ENCODE measurements around the gene LGI2. TPM values are rescaled to one million over a fixed set of nuclear protein-coding genes. Genes with fewer than 3 reads are reported as not detected.
"Not testable (repeated sequence)": the region's sequence is repeated elsewhere in the genome, so short reads cannot be mapped to it uniquely, and the experiment has no call there.

The LGI2 gene
- total RNA-seq, 4 donors from 2014 or later = 0.04 to 0.52 (median 0.22) TPM

DNA sequence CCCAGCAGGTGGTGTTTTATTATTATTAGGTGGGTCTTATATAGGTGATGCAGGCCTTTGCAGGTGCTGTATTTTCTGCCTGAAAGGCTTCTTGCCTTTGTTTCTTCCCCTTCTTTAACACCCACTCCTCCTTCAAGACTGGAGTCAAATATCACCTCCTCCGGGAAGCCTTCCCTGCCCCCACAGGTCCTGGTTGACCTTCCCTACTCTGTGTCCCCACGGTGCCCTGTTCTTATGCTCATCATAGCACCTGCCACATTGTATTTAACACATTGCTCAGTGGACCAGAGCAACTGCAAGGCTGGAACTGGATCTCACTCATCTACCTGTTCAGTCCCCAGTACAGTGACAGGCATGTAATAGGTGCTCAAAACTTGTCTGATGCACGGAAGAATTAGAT lies 39.8 kb upstream of the LGI2 start:
- intact Hi-C loops (cut with DNase I; ENCODE audit: low total_unique reads) = loop anchor here (5.0 kb wide), 1 partner anchor 628 kb away; no protein-coding TSS in a partner anchor
- H3K4me3 ChIP-seq (ENCODE audit: low read depth, poor library complexity, severe bottlenecking) = no peak overlapping the region
- WGBS, 2 donors = 84 to 85% methylated on average over 3 of the region's 3 CpGs
- no peak for DNase-seq (ENCODE audit: low spot score in 2 of 2)
- TF ChIP-seq POLR2A (IDR thresholded peaks at IDR 0.05) = no peak
- TF ChIP-seq, protein P1, sequence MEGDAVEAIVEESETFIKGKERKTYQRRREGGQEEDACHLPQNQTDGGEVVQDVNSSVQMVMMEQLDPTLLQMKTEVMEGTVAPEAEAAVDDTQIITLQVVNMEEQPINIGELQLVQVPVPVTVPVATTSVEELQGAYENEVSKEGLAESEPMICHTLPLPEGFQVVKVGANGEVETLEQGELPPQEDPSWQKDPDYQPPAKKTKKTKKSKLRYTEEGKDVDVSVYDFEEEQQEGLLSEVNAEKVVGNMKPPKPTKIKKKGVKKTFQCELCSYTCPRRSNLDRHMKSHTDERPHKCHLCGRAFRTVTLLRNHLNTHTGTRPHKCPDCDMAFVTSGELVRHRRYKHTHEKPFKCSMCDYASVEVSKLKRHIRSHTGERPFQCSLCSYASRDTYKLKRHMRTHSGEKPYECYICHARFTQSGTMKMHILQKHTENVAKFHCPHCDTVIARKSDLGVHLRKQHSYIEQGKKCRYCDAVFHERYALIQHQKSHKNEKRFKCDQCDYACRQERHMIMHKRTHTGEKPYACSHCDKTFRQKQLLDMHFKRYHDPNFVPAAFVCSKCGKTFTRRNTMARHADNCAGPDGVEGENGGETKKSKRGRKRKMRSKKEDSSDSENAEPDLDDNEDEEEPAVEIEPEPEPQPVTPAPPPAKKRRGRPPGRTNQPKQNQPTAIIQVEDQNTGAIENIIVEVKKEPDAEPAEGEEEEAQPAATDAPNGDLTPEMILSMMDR (IDR thresholded peaks at IDR 0.05) = no peak

DNA sequence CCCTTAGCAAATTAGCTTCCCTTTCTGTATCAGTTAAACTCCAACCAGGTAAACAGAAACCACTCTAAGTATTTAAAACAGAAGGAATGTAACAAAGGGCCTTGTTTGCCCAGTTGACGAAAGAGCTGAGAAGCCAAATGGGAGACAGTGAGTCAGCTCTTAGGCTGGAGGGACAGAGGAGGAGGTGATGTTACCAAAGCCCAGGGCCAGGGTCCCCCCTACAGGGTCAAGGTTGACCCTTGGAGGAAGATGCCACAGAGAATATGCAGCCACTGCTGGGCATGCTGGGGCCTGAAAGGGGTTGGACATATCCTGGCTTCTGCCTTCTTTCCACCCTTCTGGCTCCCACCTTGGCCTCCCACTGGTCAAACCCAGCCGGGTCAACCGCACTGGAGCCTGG lies 38.3 kb upstream of the LGI2 start:
- DNase-seq (ENCODE audit: low spot score in 2 of 2) = no peak
- intact Hi-C loops (cut with DNase I; ENCODE audit: low total_unique reads) = no loop called here
- TF ChIP-seq POLR2A (IDR thresholded peaks at IDR 0.05) = no peak
- TF ChIP-seq, protein P1 (IDR thresholded peaks at IDR 0.05) = no peak
- 82 to 86% methylated on average over 3 of the region's 3 CpGs for WGBS, 2 donors
- H3K4me3 ChIP-seq (ENCODE audit: low read depth, poor library complexity, severe bottlenecking) = no peak overlapping the region

DNA sequence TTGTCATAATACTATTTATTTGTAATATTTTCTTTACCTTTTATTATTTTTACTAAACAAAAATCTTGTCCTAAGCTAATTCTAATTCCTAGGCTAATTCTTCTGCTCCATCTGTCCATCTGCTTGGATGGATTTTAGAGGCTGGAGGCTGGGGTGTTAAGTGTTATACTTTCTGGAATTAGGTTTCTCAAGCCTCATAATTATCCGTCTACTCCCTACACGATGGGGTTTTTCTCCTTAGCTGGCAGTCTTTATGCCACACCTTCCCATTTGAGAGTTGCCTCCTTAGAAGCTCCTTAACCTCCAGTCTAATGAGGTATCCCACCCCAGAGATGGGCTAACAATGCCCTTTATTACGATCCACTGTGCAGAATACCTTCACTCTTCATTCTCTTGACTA lies 37.6 kb upstream of the LGI2 start:
- intact Hi-C loops (cut with DNase I; ENCODE audit: low total_unique reads) = no loop called here
- no peak for DNase-seq (ENCODE audit: low spot score in 2 of 2)
- 81 to 87% methylated on average over 3 of the region's 3 CpGs for WGBS, 2 donors
- H3K4me3 ChIP-seq (ENCODE audit: low read depth, poor library complexity, severe bottlenecking) = no peak overlapping the region
- TF ChIP-seq, protein P1 (IDR thresholded peaks at IDR 0.05) = no peak
- TF ChIP-seq POLR2A (IDR thresholded peaks at IDR 0.05) = no peak

DNA sequence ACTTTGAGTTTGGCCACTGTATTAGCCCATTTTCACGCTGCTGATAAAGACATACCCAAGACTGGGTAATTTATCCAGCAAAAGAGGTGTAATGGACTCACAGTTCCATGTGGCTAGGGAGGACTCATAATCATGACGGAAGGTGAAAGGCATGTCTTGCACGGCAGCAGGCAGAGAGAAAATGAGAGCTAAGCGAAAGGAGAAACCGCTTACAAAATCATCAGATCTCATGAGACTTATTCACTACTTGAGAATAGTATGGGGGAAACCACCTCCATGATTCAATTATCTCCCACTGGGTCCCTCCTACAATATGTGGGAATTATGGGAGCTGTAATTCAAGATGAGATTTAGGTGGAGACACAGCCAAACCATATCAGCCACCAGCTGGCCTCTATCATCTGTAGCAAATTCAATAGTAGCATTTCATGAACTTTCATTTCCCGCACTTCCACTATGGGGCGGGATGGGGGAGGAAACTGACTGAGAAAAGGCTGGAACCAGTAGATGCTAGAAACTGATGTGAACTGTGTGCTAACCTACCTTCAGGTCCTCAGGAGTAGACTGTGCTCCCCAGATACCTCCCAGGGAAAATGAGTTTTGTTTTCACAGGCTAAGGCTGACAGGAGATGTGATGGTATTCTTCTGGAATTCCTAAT lies 35.3 kb upstream of the LGI2 start:
- no peak overlapping the region for H3K4me3 ChIP-seq (ENCODE audit: low read depth, poor library complexity, severe bottlenecking)
- intact Hi-C loops (cut with DNase I; ENCODE audit: low total_unique reads) = no loop called here
- TF ChIP-seq, protein P1 (IDR thresholded peaks at IDR 0.05) = no peak
- no peak for TF ChIP-seq POLR2A (IDR thresholded peaks at IDR 0.05)
- DNase-seq (ENCODE audit: low spot score in 2 of 2) = no peak
- WGBS, 2 donors = 90% methylated on average over 7 of the region's 7 CpGs

DNA sequence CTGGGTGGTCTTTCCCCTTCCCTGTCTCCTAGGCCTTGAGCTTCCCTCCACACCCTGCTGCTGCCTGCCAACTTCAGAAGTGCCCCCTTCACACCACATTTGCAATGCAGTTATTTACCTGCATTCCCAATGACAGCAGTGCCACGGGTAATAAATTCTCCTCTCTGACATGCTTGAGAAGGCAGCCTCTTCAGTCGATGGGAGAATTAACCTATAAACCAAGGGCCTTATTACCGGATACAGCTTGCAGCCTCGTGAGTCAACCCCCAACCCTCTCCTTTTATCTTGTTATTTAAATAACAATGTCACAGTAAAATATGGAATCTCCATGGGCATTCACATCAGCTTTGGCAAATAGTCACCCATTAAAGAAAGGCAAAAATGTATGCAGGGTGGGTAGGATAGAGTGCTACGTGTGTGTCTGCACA lies 34.7 kb upstream of the LGI2 start:
- H3K4me3 ChIP-seq (ENCODE audit: low read depth, poor library complexity, severe bottlenecking) = no peak overlapping the region
- intact Hi-C loops (cut with DNase I; ENCODE audit: low total_unique reads) = no loop called here
- whole genome bisulfite sequencing, 2 donors = 26 to 28% methylated on average over 5 of the region's 5 CpGs
- DNase-seq (ENCODE audit: low spot score in 2 of 2) = no peak
- no peak for TF ChIP-seq POLR2A (IDR thresholded peaks at IDR 0.05)

DNA sequence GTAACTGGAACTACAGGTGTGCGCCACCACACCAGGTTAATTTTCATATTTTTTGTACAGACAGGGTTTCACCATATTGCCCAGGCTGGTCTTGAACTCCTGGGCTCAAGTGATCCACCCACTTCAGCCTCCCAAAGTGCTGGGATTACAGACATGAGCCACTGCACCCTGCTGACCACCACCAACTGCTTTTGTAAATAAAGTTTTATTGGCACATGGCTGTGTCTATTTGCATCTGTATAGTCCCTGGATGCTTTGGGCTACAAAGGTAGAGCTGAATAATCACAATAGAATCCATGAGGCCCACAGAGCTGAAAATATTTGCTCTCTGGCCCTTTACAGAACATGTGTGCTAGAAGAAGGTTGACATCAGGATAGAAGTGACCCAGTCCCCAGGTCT lies 33.7 kb upstream of the LGI2 start:
- 100% methylated on average over 1 of the region's 1 CpG for WGBS, 2 donors
- intact Hi-C loops (cut with DNase I; ENCODE audit: low total_unique reads); H3K4me3 ChIP-seq (ENCODE audit: low read depth, poor library complexity, severe bottlenecking); DNase-seq (ENCODE audit: low spot score in 2 of 2): not testable (repeated sequence)

DNA sequence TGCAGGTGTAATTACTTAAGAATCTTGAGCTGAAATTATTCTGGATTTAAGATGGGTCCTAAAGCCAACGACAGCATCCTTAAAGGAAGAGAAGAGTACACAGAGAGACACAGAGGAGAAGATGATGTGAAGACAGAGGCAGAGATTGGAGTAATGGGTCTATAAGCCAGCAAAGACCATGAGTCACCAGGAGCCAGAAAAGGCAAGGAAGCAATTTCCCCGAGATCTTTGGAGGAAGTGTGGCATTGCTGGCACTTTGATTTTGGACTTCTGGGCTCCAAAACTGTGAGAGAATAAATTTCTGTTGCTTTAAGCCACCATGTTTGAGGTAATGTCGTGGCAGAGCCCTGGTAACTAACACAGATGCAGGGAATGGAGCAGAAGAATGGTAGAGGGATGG lies 32.4 kb upstream of the LGI2 start:
- 63 to 74% methylated on average over 3 of the region's 3 CpGs for WGBS, 2 donors
- intact Hi-C loops (cut with DNase I; ENCODE audit: low total_unique reads) = no loop called here
- DNase-seq (ENCODE audit: low spot score in 2 of 2) = no peak
- TF ChIP-seq, protein P1 (IDR thresholded peaks at IDR 0.05) = no peak
- no peak for TF ChIP-seq POLR2A (IDR thresholded peaks at IDR 0.05)
- H3K4me3 ChIP-seq (ENCODE audit: low read depth, poor library complexity, severe bottlenecking) = no peak overlapping the region
